HepG2 (cell line): ENCODE measurements around the gene FANK1. TPM values are rescaled to one million over a fixed set of nuclear protein-coding genes. Genes with fewer than 3 reads are reported as not detected.

Experiments
- ATAC-seq: fragments of 200-7000 bp; cut with Tn5 transposase; 3 replicates; pipeline ENCODE4 v1.9.1; 2020; ENCODE audit warnings: mild to moderate bottlenecking, moderate library complexity
- BruUV-seq: library from RNA; stranded (reverse); fragments of 400-500 nt; replicated peaks from 2 replicates; lab custom pipeline; 2021; lab: Mats Ljungman, UMichigan
- CTCF ChIA-PET: fragments of 300-600 bp; formaldehyde crosslinking; extraction: SDS; loops from one replicate; lab custom pipeline; 2021; ENCODE audit warnings: low total read pairs, inconsistent platforms, low intra/inter-chr PET ratio; lab: Yijun Ruan, JAX
- POLR2A ChIA-PET: fragments of 350-600 bp; sonication (Branson Sonifier 250); formaldehyde crosslinking; loops from one replicate; lab custom pipeline; 2020; ENCODE audit warnings: antibody characterized with exemption, inconsistent platforms; lab: Yijun Ruan, JAX
- DNase-seq: peaks from one replicate; pipeline ENCODE4 v3.0.0-alpha.2; 2015; ENCODE audit warnings: low spot score
- FAIRE-seq: peaks from 3 replicates; lab custom pipeline; 2011; peaks lifted over from hg19 to GRCh38; lab: Jason Lieb, UNC
- H2AFZ ChIP-seq: one replicate; pipeline ENCODE4 v1.6.1; 2011; ENCODE audit warnings: low read length, inconsistent platforms
- H3K27ac ChIP-seq: fragments of 300-600 bp; 3 replicates; pipeline ENCODE4 v1.8.0; 2011; ENCODE audit warnings: mixed run types, mild to moderate bottlenecking, mixed read lengths, low read length, inconsistent platforms; ENCODE audit not compliant: insufficient read depth; ENCODE audit errors: extremely low read length
- H3K27me3 ChIP-seq, 2 experiments: fragments of 200-600 bp in 1 of 2; 2 replicates in 1 of 2; 3 replicates in 1 of 2; pipeline versions ENCODE4 v1.6.0 to v1.8.0; 2011; ENCODE audit warnings: low read length in 2 of 2, mild to moderate bottlenecking in 2 of 2, moderate library complexity in 2 of 2, inconsistent platforms in 1 of 2; ENCODE audit not compliant: insufficient read depth in 2 of 2, control insufficient read depth in 1 of 2
- H3K36me3 ChIP-seq, 2 experiments: fragments of 200-600 bp in 1 of 2; replicated peaks in 1 of 2; 2 replicates in 1 of 2; 3 replicates in 1 of 2; pipeline versions ENCODE4 v1.5.1 to v1.8.0; 2011; ENCODE audit warnings: low read length in 2 of 2, inconsistent platforms in 1 of 2; ENCODE audit not compliant: insufficient read depth in 2 of 2, control insufficient read depth in 1 of 2
- H3K4me1 ChIP-seq: 2 replicates; pipeline ENCODE4 v1.5.1; 2012; ENCODE audit warnings: low read length, inconsistent platforms; ENCODE audit not compliant: insufficient read depth
- H3K4me2 ChIP-seq: 2 replicates; pipeline ENCODE4 v1.6.0; 2011; ENCODE audit warnings: low read depth, low read length, inconsistent platforms
- H3K4me3 ChIP-seq, 3 experiments: fragments of 200-600 bp in 1 of 3; sonication (generic), shearing (Covaris generic) in 1 of 3; replicated peaks in 1 of 3; 2 replicates each; pipeline ENCODE4 v1.5.1; 2011 to 2016; ENCODE audit warnings: low read length in 3 of 3, inconsistent platforms in 2 of 3, low read depth in 2 of 3, mild to moderate bottlenecking in 2 of 3, control low read depth in 1 of 3, mixed read lengths in 1 of 3; ENCODE audit not compliant: insufficient read depth in 1 of 3
- H3K79me2 ChIP-seq: one replicate; pipeline ENCODE4 v1.6.1; 2011; ENCODE audit warnings: low read length, inconsistent platforms; ENCODE audit not compliant: insufficient read depth
- H3K9ac ChIP-seq: 2 replicates; pipeline ENCODE4 v1.6.0; 2011; ENCODE audit warnings: mild to moderate bottlenecking, low read depth, low read length, inconsistent platforms; ENCODE audit not compliant: insufficient read depth
- H3K9me3 ChIP-seq: 2 replicates; pipeline ENCODE4 v1.5.1; 2012; ENCODE audit warnings: mild to moderate bottlenecking, low read length
- H4K20me1 ChIP-seq: 2 replicates; pipeline ENCODE4 v1.6.0; 2011; ENCODE audit warnings: inconsistent platforms, mild to moderate bottlenecking, low read length, moderate library complexity; ENCODE audit not compliant: insufficient read depth
- CHCHD3 ChIP-seq: sonication (generic); formaldehyde crosslinking; IDR thresholded peaks from 2 replicates; pipeline ENCODE4 v1.8.0; 2022; ENCODE audit warnings: mild to moderate bottlenecking, missing genetic modification reagents, moderate library complexity
- ISL2 ChIP-seq: sonication (generic); formaldehyde crosslinking; IDR thresholded peaks from 2 replicates; pipeline ENCODE4 v1.5.0; 2020; ENCODE audit warnings: missing genetic modification reagents
- MTA3 ChIP-seq: sonication (generic); formaldehyde crosslinking; IDR thresholded peaks from 2 replicates; pipeline ENCODE4 v1.4.0; 2020; ENCODE audit warnings: missing genetic modification reagents
- ZNF354B ChIP-seq: sonication (generic); formaldehyde crosslinking; IDR thresholded peaks from 2 replicates; pipeline ENCODE4 v1.8.0; 2022; ENCODE audit warnings: mild to moderate bottlenecking, missing genetic modification reagents
- ZNF484 ChIP-seq: sonication (generic); formaldehyde crosslinking; IDR thresholded peaks from 2 replicates; pipeline ENCODE4 v1.5.1; 2020; ENCODE audit warnings: mild to moderate bottlenecking, low read depth, missing genetic modification reagents, borderline replicate concordance
- WGBS: methylation state at CpG from one replicate; pipeline ENCODE4 v1.1.6; 2017; ENCODE audit warnings: low lambda C conversion rate; 5-methylcytosine and 5-hydroxymethylcytosine counted together
- in situ Hi-C: cut with HindIII; loops from 2 replicates; pipeline ENCODE4 v1.10.0; 2017; ENCODE audit warnings: low pct_unique_long_range_greater_than_20kb; ENCODE audit not compliant: extremely low pct_ligation_motif_present
- intact Hi-C: fragments of 100-400 bp; cut with micrococcal nuclease; formaldehyde crosslinking; loops from one replicate; pipeline ENCODE4 v1.10.0; 2022; ENCODE audit not compliant: unreplicated experiment
- polyA plus RNA-seq, 8 experiments: library from polyadenylated mRNA; depleted of rRNA in 3 of 8; stranded (reverse) in 7 of 8; unstranded in 1 of 8; fragments of >200 nt; fragmentation: Illumina TruSeq in 4 of 8; extraction: Trizol in 4 of 8; gene quantifications; 2 replicates each; pipeline versions ENCODE4 v1.2.1 to v1.2.3, GENCODE V29; 2011 to 2016; ENCODE audit warnings: low read depth in 4 of 8, missing spikeins in 1 of 8, mixed read lengths in 1 of 8; ENCODE audit not compliant: insufficient read depth in 1 of 8
- total RNA-seq, 5 experiments: library from RNA; depleted of rRNA; stranded (reverse); fragments of >200 nt; fragmentation: Illumina TruSeq; extraction: Trizol; gene quantifications; 2 replicates each; pipeline ENCODE4 v1.2.3, GENCODE V29; 2016; ENCODE audit warnings: low read depth in 1 of 5
- TF ChIP-seq, protein P1 (sequence below): sonication (generic); formaldehyde crosslinking; IDR thresholded peaks from 2 replicates; pipeline ENCODE4 v1.5.0; 2020; ENCODE audit warnings: missing genetic modification reagents, mild to moderate bottlenecking, borderline replicate concordance
- TF ChIP-seq, protein P2 (sequence below): IDR thresholded peaks from 2 replicates; pipeline ENCODE4 v1.6.1; 2016; ENCODE audit warnings: missing compliant biosample characterization, missing genetic modification reagents, borderline replicate concordance
- TF ChIP-seq, protein P3 (sequence below): sonication (generic); formaldehyde crosslinking; IDR thresholded peaks from 2 replicates; pipeline ENCODE4 v1.5.0; 2020; ENCODE audit warnings: mild to moderate bottlenecking, missing genetic modification reagents
- TF ChIP-seq, protein P4 (sequence below): sonication (generic); formaldehyde crosslinking; conservative IDR thresholded peaks from 2 replicates; pipeline ENCODE4 v1.4.0; 2020; ENCODE audit warnings: missing genetic modification reagents
- TF ChIP-seq, protein P5 (sequence below): sonication (generic); formaldehyde crosslinking; IDR thresholded peaks from 2 replicates; pipeline ENCODE4 v1.5.0; 2020; ENCODE audit warnings: missing genetic modification reagents
- TF ChIP-seq, protein P6 (sequence below): sonication (generic); formaldehyde crosslinking; IDR thresholded peaks from 2 replicates; pipeline ENCODE4 v1.9.0; 2021; ENCODE audit warnings: missing genetic modification reagents, borderline replicate concordance

The FANK1 gene
- total and polyA plus RNA-seq, 2 of the 13 experiments (the other 11 are each of a cell fraction or from before 2014, with no cell fraction given), result 0.22 TPM; not detected in 1

DNA sequence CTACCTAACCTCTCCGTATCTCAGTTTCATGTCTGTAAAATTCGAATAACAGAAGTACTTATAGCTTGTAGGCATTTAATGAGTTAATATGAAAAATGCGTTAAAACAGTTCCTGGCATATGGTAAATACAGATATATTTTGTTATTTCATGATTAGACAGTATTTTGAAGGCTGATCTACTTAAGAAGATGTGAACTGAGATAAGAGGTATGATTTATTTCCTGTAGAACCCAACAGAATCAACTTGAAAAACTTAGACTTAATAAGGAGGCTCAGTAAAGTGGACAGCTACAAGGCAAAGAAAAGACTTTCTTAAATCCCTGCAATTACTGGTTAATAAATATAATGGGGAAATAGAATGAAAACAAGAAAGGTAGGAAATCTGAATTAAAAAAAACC, 103.3 kb downstream of the FANK1 start:
- no peak overlapping the region for H2AFZ ChIP-seq
- no peaks in the 10 kb centered on the region for H3K4me1 ChIP-seq
- no peak for DNase-seq
- ChIA-PET POLR2A (no interaction called here), CTCF (no interaction called here)
- WGBS, result 8% methylated on average over 3 of the region's 3 CpGs
- no peak overlapping the region for H3K27ac ChIP-seq
- H3K36me3 ChIP-seq, result no peaks in the 10 kb centered on the region
- peaks cover 1 to 30% of the 10 kb centered on the region in 2 experiments; a peak in 4 of 5 replicates for H3K27me3 ChIP-seq
- H3K4me3 ChIP-seq, result no peak overlapping the region
- H3K9me3 ChIP-seq, result no peaks in the 10 kb centered on the region
- no peak overlapping the region for H3K4me2 ChIP-seq
- no peaks in the 10 kb centered on the region for H4K20me1 ChIP-seq
- BruUV-seq, result no TSS peak
- FAIRE-seq, result no peak
- in situ Hi-C loops (loop anchor here (25.0 kb wide), 1 partner anchor 388 kb away; the partner anchor contains the start of gene ADAM12), intact Hi-C loops (no loop called here)
- H3K79me2 ChIP-seq, result no peaks in the 10 kb centered on the region
- no peak for ATAC-seq
- no peak overlapping the region for H3K9ac ChIP-seq
- TF ChIP-seq, protein P1, sequence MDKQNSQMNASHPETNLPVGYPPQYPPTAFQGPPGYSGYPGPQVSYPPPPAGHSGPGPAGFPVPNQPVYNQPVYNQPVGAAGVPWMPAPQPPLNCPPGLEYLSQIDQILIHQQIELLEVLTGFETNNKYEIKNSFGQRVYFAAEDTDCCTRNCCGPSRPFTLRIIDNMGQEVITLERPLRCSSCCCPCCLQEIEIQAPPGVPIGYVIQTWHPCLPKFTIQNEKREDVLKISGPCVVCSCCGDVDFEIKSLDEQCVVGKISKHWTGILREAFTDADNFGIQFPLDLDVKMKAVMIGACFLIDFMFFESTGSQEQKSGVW (CRISPR knock-in tag), result no peak
- TF ChIP-seq, protein P2, sequence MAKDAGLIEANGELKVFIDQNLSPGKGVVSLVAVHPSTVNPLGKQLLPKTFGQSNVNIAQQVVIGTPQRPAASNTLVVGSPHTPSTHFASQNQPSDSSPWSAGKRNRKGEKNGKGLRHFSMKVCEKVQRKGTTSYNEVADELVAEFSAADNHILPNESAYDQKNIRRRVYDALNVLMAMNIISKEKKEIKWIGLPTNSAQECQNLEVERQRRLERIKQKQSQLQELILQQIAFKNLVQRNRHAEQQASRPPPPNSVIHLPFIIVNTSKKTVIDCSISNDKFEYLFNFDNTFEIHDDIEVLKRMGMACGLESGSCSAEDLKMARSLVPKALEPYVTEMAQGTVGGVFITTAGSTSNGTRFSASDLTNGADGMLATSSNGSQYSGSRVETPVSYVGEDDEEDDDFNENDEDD (CRISPR knock-in tag), result no peak
- TF ChIP-seq ISL2 (CRISPR knock-in tag) (no peak), MTA3 (CRISPR knock-in tag) (no peak), ZNF354B (CRISPR knock-in tag) (no peak), ZNF484 (CRISPR knock-in tag) (no peak), CHCHD3 (no peak)
- TF ChIP-seq, protein P3, sequence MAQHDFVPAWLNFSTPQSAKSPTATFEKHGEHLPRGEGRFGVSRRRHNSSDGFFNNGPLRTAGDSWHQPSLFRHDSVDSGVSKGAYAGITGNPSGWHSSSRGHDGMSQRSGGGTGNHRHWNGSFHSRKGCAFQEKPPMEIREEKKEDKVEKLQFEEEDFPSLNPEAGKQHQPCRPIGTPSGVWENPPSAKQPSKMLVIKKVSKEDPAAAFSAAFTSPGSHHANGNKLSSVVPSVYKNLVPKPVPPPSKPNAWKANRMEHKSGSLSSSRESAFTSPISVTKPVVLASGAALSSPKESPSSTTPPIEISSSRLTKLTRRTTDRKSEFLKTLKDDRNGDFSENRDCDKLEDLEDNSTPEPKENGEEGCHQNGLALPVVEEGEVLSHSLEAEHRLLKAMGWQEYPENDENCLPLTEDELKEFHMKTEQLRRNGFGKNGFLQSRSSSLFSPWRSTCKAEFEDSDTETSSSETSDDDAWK (CRISPR knock-in tag), result no peak
- TF ChIP-seq, protein P4, sequence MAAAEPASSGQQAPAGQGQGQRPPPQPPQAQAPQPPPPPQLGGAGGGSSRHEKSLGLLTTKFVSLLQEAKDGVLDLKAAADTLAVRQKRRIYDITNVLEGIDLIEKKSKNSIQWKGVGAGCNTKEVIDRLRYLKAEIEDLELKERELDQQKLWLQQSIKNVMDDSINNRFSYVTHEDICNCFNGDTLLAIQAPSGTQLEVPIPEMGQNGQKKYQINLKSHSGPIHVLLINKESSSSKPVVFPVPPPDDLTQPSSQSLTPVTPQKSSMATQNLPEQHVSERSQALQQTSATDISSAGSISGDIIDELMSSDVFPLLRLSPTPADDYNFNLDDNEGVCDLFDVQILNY, result no peak
- TF ChIP-seq, protein P5, sequence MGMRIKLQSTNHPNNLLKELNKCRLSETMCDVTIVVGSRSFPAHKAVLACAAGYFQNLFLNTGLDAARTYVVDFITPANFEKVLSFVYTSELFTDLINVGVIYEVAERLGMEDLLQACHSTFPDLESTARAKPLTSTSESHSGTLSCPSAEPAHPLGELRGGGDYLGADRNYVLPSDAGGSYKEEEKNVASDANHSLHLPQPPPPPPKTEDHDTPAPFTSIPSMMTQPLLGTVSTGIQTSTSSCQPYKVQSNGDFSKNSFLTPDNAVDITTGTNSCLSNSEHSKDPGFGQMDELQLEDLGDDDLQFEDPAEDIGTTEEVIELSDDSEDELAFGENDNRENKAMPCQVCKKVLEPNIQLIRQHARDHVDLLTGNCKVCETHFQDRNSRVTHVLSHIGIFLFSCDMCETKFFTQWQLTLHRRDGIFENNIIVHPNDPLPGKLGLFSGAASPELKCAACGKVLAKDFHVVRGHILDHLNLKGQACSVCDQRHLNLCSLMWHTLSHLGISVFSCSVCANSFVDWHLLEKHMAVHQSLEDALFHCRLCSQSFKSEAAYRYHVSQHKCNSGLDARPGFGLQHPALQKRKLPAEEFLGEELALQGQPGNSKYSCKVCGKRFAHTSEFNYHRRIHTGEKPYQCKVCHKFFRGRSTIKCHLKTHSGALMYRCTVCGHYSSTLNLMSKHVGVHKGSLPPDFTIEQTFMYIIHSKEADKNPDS (CRISPR knock-in tag), result no peak
- TF ChIP-seq, protein P6, sequence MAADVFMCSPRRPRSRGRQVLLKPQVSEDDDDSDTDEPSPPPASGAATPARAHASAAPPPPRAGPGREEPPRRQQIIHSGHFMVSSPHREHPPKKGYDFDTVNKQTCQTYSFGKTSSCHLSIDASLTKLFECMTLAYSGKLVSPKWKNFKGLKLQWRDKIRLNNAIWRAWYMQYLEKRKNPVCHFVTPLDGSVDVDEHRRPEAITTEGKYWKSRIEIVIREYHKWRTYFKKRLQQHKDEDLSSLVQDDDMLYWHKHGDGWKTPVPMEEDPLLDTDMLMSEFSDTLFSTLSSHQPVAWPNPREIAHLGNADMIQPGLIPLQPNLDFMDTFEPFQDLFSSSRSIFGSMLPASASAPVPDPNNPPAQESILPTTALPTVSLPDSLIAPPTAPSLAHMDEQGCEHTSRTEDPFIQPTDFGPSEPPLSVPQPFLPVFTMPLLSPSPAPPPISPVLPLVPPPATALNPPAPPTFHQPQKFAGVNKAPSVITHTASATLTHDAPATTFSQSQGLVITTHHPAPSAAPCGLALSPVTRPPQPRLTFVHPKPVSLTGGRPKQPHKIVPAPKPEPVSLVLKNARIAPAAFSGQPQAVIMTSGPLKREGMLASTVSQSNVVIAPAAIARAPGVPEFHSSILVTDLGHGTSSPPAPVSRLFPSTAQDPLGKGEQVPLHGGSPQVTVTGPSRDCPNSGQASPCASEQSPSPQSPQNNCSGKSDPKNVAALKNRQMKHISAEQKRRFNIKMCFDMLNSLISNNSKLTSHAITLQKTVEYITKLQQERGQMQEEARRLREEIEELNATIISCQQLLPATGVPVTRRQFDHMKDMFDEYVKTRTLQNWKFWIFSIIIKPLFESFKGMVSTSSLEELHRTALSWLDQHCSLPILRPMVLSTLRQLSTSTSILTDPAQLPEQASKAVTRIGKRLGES, result no peak
